ENCODE data around the gene SHANK1.
A peak's percentile ranks its signal among the peaks of the same experiment; 100 is the strongest.

The SHANK1 gene

GRCh38 chr19:50676625-50677197, 42.9 kb downstream of the SHANK1 start:
- TF ChIP-seq CTCF (IDR thresholded peaks at IDR 0.05), result no peak

- TF ChIP-seq CTCF (IDR thresholded peaks at IDR 0.05), result no peak
These were observed 46.5 kb downstream of the SHANK1 start for GRCh38 chr19:50673118-50673517.

GRCh38 chr19:50670102-50670380, 49.6 kb downstream of the SHANK1 start:
- TF ChIP-seq CTCF (IDR thresholded peaks at IDR 0.05), result no peak

- peak; percentile 93 for TF ChIP-seq CTCF (IDR thresholded peaks at IDR 0.05)
These were observed 50.1 kb downstream of the SHANK1 start for GRCh38 chr19:50669302-50670101.

- TF ChIP-seq CTCF (IDR thresholded peaks at IDR 0.05), result no peak
These were observed 50.7 kb downstream of the SHANK1 start for GRCh38 chr19:50668879-50669278.

GRCh38 chr19:50668416-50668815, 51.2 kb downstream of the SHANK1 start:
- no peak for TF ChIP-seq CTCF (IDR thresholded peaks at IDR 0.05)

GRCh38 chr19:50667759-50668231, 51.8 kb downstream of the SHANK1 start:
- no peak for TF ChIP-seq CTCF (IDR thresholded peaks at IDR 0.05)

All from LNCAP (cell line).